Colonic mucosa (tissue), 4 donors: Measurements from ENCODE around the gene RNF112. TPM values are rescaled to one million over a fixed set of nuclear protein-coding genes. Genes with fewer than 3 reads are reported as not detected.
"Not testable (repeated sequence)": the region's sequence is repeated elsewhere in the genome, so short reads cannot be mapped to it uniquely, and the experiment has no call there.

Source experiments
- DNase-seq: peaks from one replicate; pipeline ENCODE4 v3.0.0-alpha.2; 2020
- H3K27ac ChIP-seq: fragments of 200-600 bp; one replicate; pipeline ENCODE4 v1.8.0; 2021
- H3K27me3 ChIP-seq: fragments of 200-600 bp; one replicate; pipeline ENCODE4 v1.8.0; 2021
- H3K36me3 ChIP-seq: fragments of 200-600 bp; one replicate; pipeline ENCODE4 v1.8.0; 2021
- H3K4me1 ChIP-seq: fragments of 200-600 bp; one replicate; pipeline ENCODE4 v1.8.0; 2021; ENCODE audit warnings: mild to moderate bottlenecking
- H3K4me3 ChIP-seq: fragments of 200-600 bp; one replicate; pipeline ENCODE4 v1.8.0; 2021
- H3K9ac ChIP-seq, 2 donors: one replicate each; pipeline ENCODE4 v1.7.0; 2013; ENCODE audit warnings: control low read depth in 2 of 2, low read depth in 2 of 2, low read length in 2 of 2
- H3K9me3 ChIP-seq: fragments of 200-600 bp; one replicate; pipeline ENCODE4 v1.8.0; 2021
- intact Hi-C: fragments of 100-400 bp; cut with DNase I; formaldehyde crosslinking; loops from one replicate; pipeline ENCODE4 v1.14.1; 2022
- total RNA-seq, 2 donors: library from RNA; stranded (reverse); fragmentation: NEBNext Ultra II Directional in 1 of 2; extraction: Animal tissue kit (Norgen Biotek cat#: 25700) in 1 of 2; gene quantifications; one replicate each; pipeline ENCODE4 v1.2.1, GENCODE V29; 2021
- TF ChIP-seq, protein P1 (sequence below): fragments of 200-600 bp; IDR thresholded peaks from one replicate; pipeline ENCODE4 v1.8.0; 2022; ENCODE audit warnings: antibody characterized with exemption, mild to moderate bottlenecking
- donor health status: healthy.
- donor health status: DM: no; HTN: no; CAD: no.
- donor health status: DM: no; HTN: no; CAD: no.

The RNF112 gene
- total RNA-seq, 2 donors from 2014 or later: 2.4 to 4.3 TPM

DNA sequence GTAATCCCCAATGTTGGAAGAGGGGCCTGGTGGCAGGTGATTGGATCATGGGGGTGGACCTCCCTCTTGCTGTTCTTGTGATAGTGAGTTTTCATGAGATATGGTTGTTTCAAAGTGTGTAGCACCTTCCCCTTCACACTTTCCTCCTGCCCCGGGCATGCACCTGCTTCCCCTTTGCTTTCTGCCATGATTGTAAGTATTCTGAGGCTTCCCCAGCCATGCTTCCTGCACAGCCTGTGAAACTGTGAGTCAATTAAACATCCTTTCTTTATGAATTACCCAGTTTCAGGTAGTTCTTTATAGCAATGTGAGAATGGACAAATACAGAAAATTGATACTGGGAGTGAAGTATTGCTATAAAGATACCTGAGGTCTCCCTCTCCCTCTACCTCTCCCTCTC lies 29.4 kb downstream of the RNF112 start:
- Histone ChIP-seq H3K9me3 (no peaks in the 10 kb centered on the region), H3K9ac (no peak overlapping the region), H3K4me3 (no peak overlapping the region), H3K27me3 (no peaks in the 10 kb centered on the region), H3K27ac (no peak overlapping the region), H3K36me3 (no peaks in the 10 kb centered on the region), H3K4me1 (no peaks in the 10 kb centered on the region)
- TF ChIP-seq, protein P1, sequence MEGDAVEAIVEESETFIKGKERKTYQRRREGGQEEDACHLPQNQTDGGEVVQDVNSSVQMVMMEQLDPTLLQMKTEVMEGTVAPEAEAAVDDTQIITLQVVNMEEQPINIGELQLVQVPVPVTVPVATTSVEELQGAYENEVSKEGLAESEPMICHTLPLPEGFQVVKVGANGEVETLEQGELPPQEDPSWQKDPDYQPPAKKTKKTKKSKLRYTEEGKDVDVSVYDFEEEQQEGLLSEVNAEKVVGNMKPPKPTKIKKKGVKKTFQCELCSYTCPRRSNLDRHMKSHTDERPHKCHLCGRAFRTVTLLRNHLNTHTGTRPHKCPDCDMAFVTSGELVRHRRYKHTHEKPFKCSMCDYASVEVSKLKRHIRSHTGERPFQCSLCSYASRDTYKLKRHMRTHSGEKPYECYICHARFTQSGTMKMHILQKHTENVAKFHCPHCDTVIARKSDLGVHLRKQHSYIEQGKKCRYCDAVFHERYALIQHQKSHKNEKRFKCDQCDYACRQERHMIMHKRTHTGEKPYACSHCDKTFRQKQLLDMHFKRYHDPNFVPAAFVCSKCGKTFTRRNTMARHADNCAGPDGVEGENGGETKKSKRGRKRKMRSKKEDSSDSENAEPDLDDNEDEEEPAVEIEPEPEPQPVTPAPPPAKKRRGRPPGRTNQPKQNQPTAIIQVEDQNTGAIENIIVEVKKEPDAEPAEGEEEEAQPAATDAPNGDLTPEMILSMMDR: no peak
- intact Hi-C loops: no loop called here
- DNase-seq: no peak

- intact Hi-C loops: not testable (repeated sequence)
These were observed 30.3 kb downstream of the RNF112 start for GRCh38 chr17:19441288-19441687.

DNA sequence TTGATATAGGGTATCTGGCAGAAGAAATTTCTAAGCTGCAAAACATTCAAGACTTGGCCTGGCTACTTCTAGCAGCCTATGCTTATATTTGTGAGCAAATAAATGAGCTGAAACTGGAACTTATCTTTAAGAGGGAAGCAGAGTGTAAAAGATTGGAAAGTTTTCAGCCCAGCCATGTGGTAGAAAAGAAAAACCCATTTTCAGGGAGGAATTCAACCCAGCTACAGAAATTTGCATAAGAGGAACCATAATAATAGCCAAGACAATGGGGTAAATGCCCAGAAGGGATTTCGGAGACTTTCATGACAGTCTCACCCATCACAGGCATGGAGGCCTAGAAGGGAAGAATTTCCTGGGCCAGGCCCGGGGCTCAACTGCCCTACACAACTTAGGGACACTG lies 31.7 kb downstream of the RNF112 start:
- Histone ChIP-seq H3K36me3 (no peaks in the 10 kb centered on the region), H3K4me1 (no peaks in the 10 kb centered on the region), H3K9me3 (no peaks in the 10 kb centered on the region), H3K9ac (no peak overlapping the region), H3K4me3 (no peak overlapping the region), H3K27me3 (no peaks in the 10 kb centered on the region), H3K27ac (no peak overlapping the region)
- intact Hi-C loops: no loop called here
- DNase-seq: no peak
- TF ChIP-seq, protein P1: no peak

More at GRCh38 chr17:19441288-19441687, 30.3 kb downstream of the RNF112 start:
- H3K4me1 ChIP-seq, H3K9ac ChIP-seq, H3K4me3 ChIP-seq, H3K9me3 ChIP-seq, H3K36me3 ChIP-seq, DNase-seq, H3K27me3 ChIP-seq, H3K27ac ChIP-seq: not testable (repeated sequence)

GRCh38 chr17:19443148-19443547 lies 32.1 kb downstream of the RNF112 start:
- intact Hi-C loops: no loop called here
- no peak overlapping the region for H3K9ac ChIP-seq
- DNase-seq: no peak

DNA sequence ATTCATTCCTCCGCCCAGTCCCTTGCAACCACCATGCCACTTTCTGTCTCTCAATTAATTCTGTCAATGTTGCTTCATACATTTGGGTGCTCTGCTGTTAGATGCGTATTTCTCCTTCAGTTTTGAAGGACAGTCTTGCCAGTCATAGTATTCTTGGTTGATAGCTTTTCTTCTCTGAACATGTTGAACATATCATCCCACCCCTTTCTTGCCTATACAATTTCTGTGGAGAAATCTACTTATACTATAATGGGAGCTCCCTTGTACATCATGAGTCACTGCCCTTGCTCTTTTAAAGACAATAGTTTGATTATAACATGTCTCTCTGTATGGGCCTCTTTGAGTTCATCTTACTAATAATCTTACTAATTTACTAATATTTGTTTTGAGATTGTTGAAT lies 34.1 kb downstream of the RNF112 start:
- DNase-seq: no peak
- Histone ChIP-seq H3K9ac (no peak overlapping the region), H3K4me1 (no peaks in the 10 kb centered on the region), H3K4me3 (no peak overlapping the region), H3K9me3 (no peaks in the 10 kb centered on the region), H3K27me3 (no peaks in the 10 kb centered on the region), H3K27ac (no peak overlapping the region), H3K36me3 (no peaks in the 10 kb centered on the region)
- intact Hi-C loops: no loop called here
- TF ChIP-seq, protein P1: no peak

More at GRCh38 chr17:19443148-19443547, 32.1 kb downstream of the RNF112 start:
- TF ChIP-seq, protein P1: no peak
- no peaks in the 10 kb centered on the region for H3K9me3 ChIP-seq
- no peaks in the 10 kb centered on the region for H3K4me1 ChIP-seq
- no peak overlapping the region for H3K4me3 ChIP-seq
- no peak overlapping the region for H3K27ac ChIP-seq
- H3K27me3 ChIP-seq: no peaks in the 10 kb centered on the region
- H3K36me3 ChIP-seq: no peaks in the 10 kb centered on the region

DNA sequence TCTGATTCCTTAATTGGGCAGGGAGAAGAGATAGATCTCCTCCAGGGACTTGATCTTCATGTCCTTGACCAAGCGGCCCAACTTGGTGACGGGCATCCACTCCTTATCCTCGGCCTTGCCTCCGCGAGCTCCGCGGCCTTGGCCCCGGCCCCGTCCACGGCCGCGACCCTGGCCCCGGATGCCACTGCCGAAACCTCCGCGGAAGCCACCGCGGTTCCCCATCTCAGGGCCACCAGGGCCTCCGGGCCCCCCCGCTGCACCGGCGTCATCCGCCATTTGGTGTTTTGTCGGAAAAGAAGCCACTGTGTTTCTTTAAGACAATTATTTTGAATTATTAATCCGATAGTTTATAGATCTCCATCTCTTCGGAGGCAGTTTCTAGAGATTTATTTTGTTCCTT lies 35.5 kb downstream of the RNF112 start:
- intact Hi-C loops, H3K4me1 ChIP-seq, H3K9ac ChIP-seq, H3K9me3 ChIP-seq, H3K36me3 ChIP-seq, H3K27me3 ChIP-seq, DNase-seq, H3K4me3 ChIP-seq: not testable (repeated sequence)
- H3K27ac ChIP-seq: peak overlapping the region; percentile 50
